ENCODE measurements around the gene SLCO2A1.

The SLCO2A1 gene

GRCh38 chr3:134034005-134034785, 4.5 kb upstream of the SLCO2A1 start:
- DNase-seq (ENCODE audit: low read depth) = no peak

- DNase-seq (ENCODE audit: low read depth) = no peak
These were observed 3.7 kb upstream of the SLCO2A1 start for GRCh38 chr3:134033315-134033996.

- DNase-seq (ENCODE audit: low read depth) = no peak
These were observed 1.7 kb upstream of the SLCO2A1 start for GRCh38 chr3:134031348-134031915.

GRCh38 chr3:134030379-134031347, 938 bp upstream of the SLCO2A1 start:
- no peak for DNase-seq (ENCODE audit: low read depth)

GRCh38 chr3:134029256-134029733, 430 bp downstream of the SLCO2A1 start:
- no peak for DNase-seq (ENCODE audit: low read depth)

GRCh38 chr3:134028486-134029255, 1.1 kb downstream of the SLCO2A1 start:
- DNase-seq (ENCODE audit: low read depth) = no peak

GRCh38 chr3:134027631-134028030, 2.1 kb downstream of the SLCO2A1 start:
- no peak for DNase-seq (ENCODE audit: low read depth)

GRCh38 chr3:134020135-134020680, 9.5 kb downstream of the SLCO2A1 start:
- DNase-seq (ENCODE audit: low read depth) = no peak

GRCh38 chr3:134018850-134019249, 10.9 kb downstream of the SLCO2A1 start:
- DNase-seq (ENCODE audit: low read depth) = no peak

GRCh38 chr3:134018406-134018805, 11.3 kb downstream of the SLCO2A1 start:
- DNase-seq (ENCODE audit: low read depth) = no peak

GRCh38 chr3:134017490-134017889, 12.2 kb downstream of the SLCO2A1 start:
- no peak for DNase-seq (ENCODE audit: low read depth)

GRCh38 chr3:134014270-134014669, 15.5 kb downstream of the SLCO2A1 start:
- DNase-seq (ENCODE audit: low read depth) = no peak

GRCh38 chr3:134013280-134013679, 16.4 kb downstream of the SLCO2A1 start:
- no peak for DNase-seq (ENCODE audit: low read depth)

GRCh38 chr3:134009345-134010000, 20.3 kb downstream of the SLCO2A1 start:
- peak; percentile 66 for DNase-seq (ENCODE audit: low read depth)

- DNase-seq (ENCODE audit: low read depth) = peak; percentile 94
These were observed 21.0 kb downstream of the SLCO2A1 start for GRCh38 chr3:134008630-134009156.

GRCh38 chr3:134007819-134008218, 21.9 kb downstream of the SLCO2A1 start:
- DNase-seq (ENCODE audit: low read depth) = no peak

GRCh38 chr3:134004841-134005240, 24.9 kb downstream of the SLCO2A1 start:
- DNase-seq (ENCODE audit: low read depth) = no peak

GRCh38 chr3:134003066-134003465, 26.7 kb downstream of the SLCO2A1 start:
- DNase-seq (ENCODE audit: low read depth) = no peak

- no peak for DNase-seq (ENCODE audit: low read depth)
These were observed 27.4 kb downstream of the SLCO2A1 start for GRCh38 chr3:134002306-134002705.

GRCh38 chr3:134001251-134001650, 28.5 kb downstream of the SLCO2A1 start:
- DNase-seq (ENCODE audit: low read depth) = no peak

Data from HS-27A (cell line).